T-helper 22 cell (primary cell): ENCODE data around the gene PERM1.
"Not testable (repeated sequence)": the region's sequence is repeated elsewhere in the genome, so short reads cannot be mapped to it uniquely, and the experiment has no call there.

Experiments
- DNase-seq: peaks from one replicate; pipeline ENCODE4 v3.0.0-alpha.2; 2020; ENCODE audit warnings: low read depth

The PERM1 gene

GRCh38 chr1:1017397-1018320 is 35.8 kb upstream of the PERM1 start:
- not testable (repeated sequence) for DNase-seq

GRCh38 chr1:1014799-1015681 is 33.1 kb upstream of the PERM1 start:
- no peak for DNase-seq

- no peak for DNase-seq
These were observed 32.2 kb upstream of the PERM1 start for GRCh38 chr1:1013922-1014648.

GRCh38 chr1:1013105-1013921 is 31.4 kb upstream of the PERM1 start, which contains the start of gene ISG15:
TSS of gene ISG15 (plus strand) at chr1:1013497. CDS start at chr1:1013574, 77 bp downstream.
- DNase-seq, result peak; percentile 84

- not testable (repeated sequence) for DNase-seq
These were observed 30.8 kb upstream of the PERM1 start for GRCh38 chr1:1012736-1013104.

- DNase-seq, result no peak
These were observed 29.6 kb upstream of the PERM1 start for GRCh38 chr1:1011396-1011949.

GRCh38 chr1:1010131-1010530 is 28.2 kb upstream of the PERM1 start:
- DNase-seq, result not testable (repeated sequence)

GRCh38 chr1:1006305-1007159 is 24.6 kb upstream of the PERM1 start:
- DNase-seq, result no peak

GRCh38 chr1:1005774-1006304 is 23.9 kb upstream of the PERM1 start:
- DNase-seq, result no peak

GRCh38 chr1:1004780-1005697 is 23.1 kb upstream of the PERM1 start:
- DNase-seq, result no peak

- no peak for DNase-seq
These were observed 22.5 kb upstream of the PERM1 start for GRCh38 chr1:1004420-1004779.

- DNase-seq, result no peak
These were observed 21.9 kb upstream of the PERM1 start for GRCh38 chr1:1003618-1004419.

- DNase-seq, result no peak
These were observed 19.3 kb upstream of the PERM1 start for GRCh38 chr1:1001057-1001783.

GRCh38 chr1:1000357-1001056 is 18.6 kb upstream of the PERM1 start:
- DNase-seq, result peak; percentile 57

GRCh38 chr1:999725-1000356 is 17.9 kb upstream of the PERM1 start, which contains the start of gene HES4:
TSS of gene HES4 (minus strand) at chr1:1000097. CDS start at chr1:999973, 124 bp downstream.
- peak; percentile 51 for DNase-seq
